ENCODE measurements around the gene LCN15. TPM values are rescaled to one million over a fixed set of nuclear protein-coding genes. Genes with fewer than 3 reads are reported as not detected.
A peak's percentile ranks its signal among the peaks of the same experiment; 100 is the strongest.

The LCN15 gene
- total and polyA plus RNA-seq, 10 of the 15 experiments (the other 5 are each of a cell fraction or from before 2014, with no cell fraction given), result 0.37 to 0.50 TPM; not detected in 8

GRCh38 chr9:136726631-136727191 is 37.6 kb downstream of the LCN15 start:
- peaks cover 18 to 28% of the 10 kb centered on the region in 2 experiments for H3K36me3 ChIP-seq (ENCODE audit: control insufficient read depth in 2 of 2, insufficient read depth in 2 of 2, low read length in 1 of 2)
- ChIA-PET SMC1A (ENCODE audit: uncharacterized antibody, unreplicated experiment) (interaction anchor here (0.8 to 1.5 kb wide), 6 partner anchors 8 to 37 kb away, joined by 3 to 7 read pairs (median 3); partner anchors contain the start of genes LCN10 and LCN8), POLR2A (interaction anchor here (0.6 to 0.8 kb wide), 4 partner anchors 160 to 387 kb away, joined by 3 to 5 read pairs (median 4); partner anchors contain the start of gene MAN1B1), CTCF (interaction anchor here (0.7 to 2.4 kb wide), 17 partner anchors 11 to 458 kb away, joined by 3 to 16 read pairs (median 4); partner anchors contain the start of genes AGPAT2, AJM1 and LCN8), RAD21 (ENCODE audit: unreplicated experiment) (interaction anchor here (1.5 to 1.7 kb wide), 2 partner anchors 15 to 26 kb away, joined by 5 to 6 read pairs; no protein-coding TSS in a partner anchor)
- DNase-seq (ENCODE audit: low read depth, low spot score) (peak; percentile 21), FAIRE-seq (peak; percentile 95), ATAC-seq (peak; percentile 69)
- BruUV-seq (replicated peaks), result no TSS peak
- H3K9ac ChIP-seq (ENCODE audit: control insufficient read depth, insufficient read depth, low read length), result peak overlapping the region; percentile 79
- no peak overlapping the region for H2AFZ ChIP-seq (ENCODE audit: control insufficient read depth, low read depth, low read length)
- H3K4me1 ChIP-seq (ENCODE audit: control insufficient read depth, insufficient read depth, low read length), result peaks cover 13% of the 10 kb centered on the region
- 7% methylated on average over 18 of the region's 18 CpGs for WGBS (ENCODE audit: insufficient coverage, insufficient replicate concordance, low lambda C conversion rate, missing lambda C conversion rate)
- no peaks in the 10 kb centered on the region for H3K27me3 ChIP-seq (replicated peaks in 1 of 2; ENCODE audit: control insufficient read depth in 2 of 2, insufficient read depth in 2 of 2, low read length in 1 of 2)
- peaks cover 9% of the 10 kb centered on the region for H4K20me1 ChIP-seq (ENCODE audit: control insufficient read depth, insufficient read depth)
- H3K27ac ChIP-seq (ENCODE audit: control insufficient read depth, insufficient read depth), result peak overlapping the region; percentile 54
- intact Hi-C loops (cut with micrococcal nuclease; ENCODE audit: unreplicated experiment), result no loop called here
- peak overlapping the region; percentile 69 for H3K4me3 ChIP-seq
- no peaks in the 10 kb centered on the region for H3K9me3 ChIP-seq (replicated peaks; ENCODE audit: control insufficient read depth, insufficient read depth, low read length)
- peak overlapping the region; percentile 93 for H3K4me2 ChIP-seq (ENCODE audit: control insufficient read depth, insufficient read depth)
- in situ Hi-C loops (cut with MboI), result no loop called here
- H3K79me2 ChIP-seq (ENCODE audit: control insufficient read depth, insufficient read depth, low read length), result peaks cover 45% of the 10 kb centered on the region
- peak; percentile 26; the same call in 1 of the 2 replicates for TF ChIP-seq PKNOX1 (IDR thresholded peaks at IDR 0.05)
- TF ChIP-seq SMC3 (IDR thresholded peaks at IDR 0.05; ENCODE audit: borderline replicate concordance, low read length), result peak; percentile 12; the same call in 1 of the 2 replicates
- TF ChIP-seq CREM (IDR thresholded peaks at IDR 0.05; ENCODE audit: low read depth), result peak; percentile 65
- TF ChIP-seq HCFC1 (IDR thresholded peaks at IDR 0.05; ENCODE audit: low read length), result peak; percentile 23; the same call in 1 of the 2 replicates
- no peak for TF ChIP-seq ATF3 (IDR thresholded peaks at IDR 0.05; ENCODE audit: borderline replicate concordance, extremely low read depth, low read depth, low read length)
- peak; percentile 12; the same call in 1 of the 2 replicates for TF ChIP-seq TCF3 (IDR thresholded peaks at IDR 0.05; ENCODE audit: borderline replicate concordance, insufficient read depth, low read depth, low read length)
- peak; percentile 97 for TF ChIP-seq ZSCAN29 (IDR thresholded peaks at IDR 0.05)
- peak; percentile 65 for TF ChIP-seq SMARCA5 (IDR thresholded peaks at IDR 0.05)
- peak; percentile 37 for TF ChIP-seq KLF5 (IDR thresholded peaks at IDR 0.05; ENCODE audit: partially characterized antibody)
- TF ChIP-seq JUND (IDR thresholded peaks at IDR 0.05; ENCODE audit: low read depth, low read length), result no peak
- TF ChIP-seq YY1 (IDR thresholded peaks at IDR 0.05; ENCODE audit: low read depth, low read length), result 0 out of 2 replicates have a peak, but pooled peaks have one; percentile 47
- TF ChIP-seq NKRF (conservative IDR thresholded peaks at IDR 0.05), result 0 out of 2 replicates have a peak, but pooled peaks have one; percentile 25
- TF ChIP-seq POLR2A (IDR thresholded peaks at IDR 0.05; ENCODE audit: low read depth, low read length), result peak; percentile 42; the same call in 1 of the 2 replicates
- no peak for TF ChIP-seq CBFB (IDR thresholded peaks at IDR 0.05; ENCODE audit: low read depth)
- no peak for TF ChIP-seq E2F4 (IDR thresholded peaks at IDR 0.05; ENCODE audit: low read depth, low read length)
- TF ChIP-seq POLR2AphosphoS5 (IDR thresholded peaks at IDR 0.05; ENCODE audit: low read length), result peak; percentile 55; the same call in 1 of the 2 replicates
- TF ChIP-seq ZBED1 (IDR thresholded peaks at IDR 0.05; ENCODE audit: borderline replicate concordance), result peak; percentile 39; the same call in 1 of the 2 replicates
- TF ChIP-seq BHLHE40 (IDR thresholded peaks at IDR 0.05; ENCODE audit: borderline replicate concordance in 1 of 2, low read depth in 2 of 2, low read length in 1 of 2), result peak; percentile 54 to 57; a peak in 3 of 4 replicates
